Urothelium cell line (cell line): Measurements from ENCODE around the gene CCDC187.
A peak's percentile ranks its signal among the peaks of the same experiment; 100 is the strongest.
"Not testable (repeated sequence)": the region's sequence is repeated elsewhere in the genome, so short reads cannot be mapped to it uniquely, and the experiment has no call there.

Source experiments
- DNase-seq: peaks from one replicate; pipeline ENCODE4 v3.0.0; 2011; ENCODE audit warnings: low spot score, mixed read lengths
- FAIRE-seq: peaks from 2 replicates; lab custom pipeline; 2011; peaks lifted over from hg19 to GRCh38; lab: Jason Lieb, UNC

CCDC187 gene

GRCh38 chr9:136303825-136304416, at the start of gene CCDC187:
CCDC187 (minus strand) TSS chr9:136304094; CDS start chr9:136303830, 264 bp downstream.
- no peak for FAIRE-seq
- DNase-seq: no peak

- FAIRE-seq (no peak), DNase-seq (no peak)
Observed at GRCh38 chr9:136353088-136353487, 49.2 kb upstream of the CCDC187 start.

GRCh38 chr9:136352682-136353081, 48.8 kb upstream of the CCDC187 start:
- DNase-seq (no peak), FAIRE-seq (no peak)

GRCh38 chr9:136351868-136352267, 48.0 kb upstream of the CCDC187 start:
- FAIRE-seq, DNase-seq: not testable (repeated sequence)

- FAIRE-seq (no peak), DNase-seq (no peak)
Observed at GRCh38 chr9:136351252-136351800, 47.4 kb upstream of the CCDC187 start.

- FAIRE-seq (no peak), DNase-seq (no peak)
Observed at GRCh38 chr9:136349546-136349945, 45.7 kb upstream of the CCDC187 start.

GRCh38 chr9:136348691-136349090, 44.8 kb upstream of the CCDC187 start:
- FAIRE-seq: no peak
- no peak for DNase-seq

- FAIRE-seq (no peak), DNase-seq (no peak)
Observed at GRCh38 chr9:136347472-136348256, 43.8 kb upstream of the CCDC187 start.

- FAIRE-seq: no peak
- DNase-seq: no peak
Observed at GRCh38 chr9:136346927-136347465, 43.1 kb upstream of the CCDC187 start.

- FAIRE-seq (no peak), DNase-seq (no peak)
Observed at GRCh38 chr9:136346157-136346481, 42.2 kb upstream of the CCDC187 start.

- DNase-seq: no peak
Observed at GRCh38 chr9:136345281-136346156, 41.6 kb upstream of the CCDC187 start.

GRCh38 chr9:136344544-136345280, 40.8 kb upstream of the CCDC187 start:
- FAIRE-seq (no peak), DNase-seq (no peak)

More at GRCh38 chr9:136345281-136346156, 41.6 kb upstream of the CCDC187 start:
- no peak for FAIRE-seq

GRCh38 chr9:136343884-136344269, 40.0 kb upstream of the CCDC187 start:
- FAIRE-seq (no peak), DNase-seq (no peak)

GRCh38 chr9:136343121-136343883, 39.4 kb upstream of the CCDC187 start:
- FAIRE-seq (no peak), DNase-seq (no peak)

GRCh38 chr9:136342181-136343120, 38.6 kb upstream of the CCDC187 start:
- DNase-seq (peak; percentile 35), FAIRE-seq (no peak)

GRCh38 chr9:136341769-136342168, 37.9 kb upstream of the CCDC187 start:
- FAIRE-seq (no peak), DNase-seq (no peak)

- FAIRE-seq (no peak), DNase-seq (no peak)
Observed at GRCh38 chr9:136341042-136341655, 37.3 kb upstream of the CCDC187 start.
